HL-60 (cell line): Measurements from ENCODE around the gene NUP205.
A peak's percentile ranks its signal among the peaks of the same experiment; 100 is the strongest.

Experiments
- DNase-seq, 2 experiments: peaks; one replicate each; pipeline ENCODE4 v3.0.0-alpha.2; 2010 to 2020; ENCODE audit warnings: low read depth in 1 of 2, low spot score in 1 of 2
- H3K27ac ChIP-seq: fragments of 250-450 bp; sonication (Bioruptor Pico); replicated peaks from 2 replicates; pipeline ENCODE4 v1.5.1; 2020; ENCODE audit warnings: mild to moderate bottlenecking, moderate library complexity
- H3K27me3 ChIP-seq: fragments of 250-450 bp; sonication (Bioruptor Pico); 2 replicates; pipeline ENCODE4 v1.5.1; 2021; ENCODE audit warnings: mild to moderate bottlenecking, moderate library complexity; ENCODE audit not compliant: insufficient read depth, poor library complexity, severe bottlenecking
- H3K4me3 ChIP-seq: replicated peaks from 2 replicates; pipeline ENCODE4 v1.5.1; 2011; ENCODE audit warnings: mild to moderate bottlenecking, control low read depth, low read length; ENCODE audit not compliant: insufficient read depth
- GABPA ChIP-seq: IDR thresholded peaks from 2 replicates; pipeline ENCODE4 v1.6.1; 2012; ENCODE audit warnings: low read depth
- POLR2AphosphoS5 ChIP-seq: IDR thresholded peaks from 2 replicates; pipeline ENCODE4 v1.6.1; 2012; ENCODE audit warnings: low read depth
- SPI1 ChIP-seq: IDR thresholded peaks from 2 replicates; pipeline ENCODE4 v1.6.1; 2012; ENCODE audit warnings: low read depth, mild to moderate bottlenecking, borderline replicate concordance
- TF ChIP-seq, protein P1 (sequence below): IDR thresholded peaks from one replicate; pipeline ENCODE4 v1.5.1; 2011; ENCODE audit warnings: low read length, control low read depth, inconsistent platforms; ENCODE audit not compliant: insufficient read depth
- TF ChIP-seq, protein P2 (sequence below): IDR thresholded peaks from 2 replicates; pipeline ENCODE4 v1.6.1; 2012; ENCODE audit warnings: low read depth; ENCODE audit not compliant: insufficient replicate concordance

Gene NUP205

GRCh38 chr7:135682191-135682590, 124.5 kb downstream of the NUP205 start:
- Histone ChIP-seq H3K27ac (no peak overlapping the region), H3K4me3 (no peak overlapping the region), H3K27me3 (no peaks in the 10 kb centered on the region)
- TF ChIP-seq, protein P1, sequence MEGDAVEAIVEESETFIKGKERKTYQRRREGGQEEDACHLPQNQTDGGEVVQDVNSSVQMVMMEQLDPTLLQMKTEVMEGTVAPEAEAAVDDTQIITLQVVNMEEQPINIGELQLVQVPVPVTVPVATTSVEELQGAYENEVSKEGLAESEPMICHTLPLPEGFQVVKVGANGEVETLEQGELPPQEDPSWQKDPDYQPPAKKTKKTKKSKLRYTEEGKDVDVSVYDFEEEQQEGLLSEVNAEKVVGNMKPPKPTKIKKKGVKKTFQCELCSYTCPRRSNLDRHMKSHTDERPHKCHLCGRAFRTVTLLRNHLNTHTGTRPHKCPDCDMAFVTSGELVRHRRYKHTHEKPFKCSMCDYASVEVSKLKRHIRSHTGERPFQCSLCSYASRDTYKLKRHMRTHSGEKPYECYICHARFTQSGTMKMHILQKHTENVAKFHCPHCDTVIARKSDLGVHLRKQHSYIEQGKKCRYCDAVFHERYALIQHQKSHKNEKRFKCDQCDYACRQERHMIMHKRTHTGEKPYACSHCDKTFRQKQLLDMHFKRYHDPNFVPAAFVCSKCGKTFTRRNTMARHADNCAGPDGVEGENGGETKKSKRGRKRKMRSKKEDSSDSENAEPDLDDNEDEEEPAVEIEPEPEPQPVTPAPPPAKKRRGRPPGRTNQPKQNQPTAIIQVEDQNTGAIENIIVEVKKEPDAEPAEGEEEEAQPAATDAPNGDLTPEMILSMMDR, result no peak
- no peak for TF ChIP-seq SPI1
- TF ChIP-seq, protein P2, sequence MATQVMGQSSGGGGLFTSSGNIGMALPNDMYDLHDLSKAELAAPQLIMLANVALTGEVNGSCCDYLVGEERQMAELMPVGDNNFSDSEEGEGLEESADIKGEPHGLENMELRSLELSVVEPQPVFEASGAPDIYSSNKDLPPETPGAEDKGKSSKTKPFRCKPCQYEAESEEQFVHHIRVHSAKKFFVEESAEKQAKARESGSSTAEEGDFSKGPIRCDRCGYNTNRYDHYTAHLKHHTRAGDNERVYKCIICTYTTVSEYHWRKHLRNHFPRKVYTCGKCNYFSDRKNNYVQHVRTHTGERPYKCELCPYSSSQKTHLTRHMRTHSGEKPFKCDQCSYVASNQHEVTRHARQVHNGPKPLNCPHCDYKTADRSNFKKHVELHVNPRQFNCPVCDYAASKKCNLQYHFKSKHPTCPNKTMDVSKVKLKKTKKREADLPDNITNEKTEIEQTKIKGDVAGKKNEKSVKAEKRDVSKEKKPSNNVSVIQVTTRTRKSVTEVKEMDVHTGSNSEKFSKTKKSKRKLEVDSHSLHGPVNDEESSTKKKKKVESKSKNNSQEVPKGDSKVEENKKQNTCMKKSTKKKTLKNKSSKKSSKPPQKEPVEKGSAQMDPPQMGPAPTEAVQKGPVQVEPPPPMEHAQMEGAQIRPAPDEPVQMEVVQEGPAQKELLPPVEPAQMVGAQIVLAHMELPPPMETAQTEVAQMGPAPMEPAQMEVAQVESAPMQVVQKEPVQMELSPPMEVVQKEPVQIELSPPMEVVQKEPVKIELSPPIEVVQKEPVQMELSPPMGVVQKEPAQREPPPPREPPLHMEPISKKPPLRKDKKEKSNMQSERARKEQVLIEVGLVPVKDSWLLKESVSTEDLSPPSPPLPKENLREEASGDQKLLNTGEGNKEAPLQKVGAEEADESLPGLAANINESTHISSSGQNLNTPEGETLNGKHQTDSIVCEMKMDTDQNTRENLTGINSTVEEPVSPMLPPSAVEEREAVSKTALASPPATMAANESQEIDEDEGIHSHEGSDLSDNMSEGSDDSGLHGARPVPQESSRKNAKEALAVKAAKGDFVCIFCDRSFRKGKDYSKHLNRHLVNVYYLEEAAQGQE, result no peak
- TF ChIP-seq GABPA, result no peak
- no peak for TF ChIP-seq POLR2AphosphoS5
- no peak for DNase-seq

GRCh38 chr7:135683609-135684008, 125.9 kb downstream of the NUP205 start:
- no peaks in the 10 kb centered on the region for H3K27me3 ChIP-seq
- H3K27ac ChIP-seq, result no peak overlapping the region
- no peak for DNase-seq
- H3K4me3 ChIP-seq, result no peak overlapping the region
- TF ChIP-seq SPI1 (peak; percentile 67), POLR2AphosphoS5 (no peak)
- TF ChIP-seq, protein P2, result no peak

GRCh38 chr7:135684136-135684535, 126.4 kb downstream of the NUP205 start:
- DNase-seq, result no peak
- Histone ChIP-seq H3K27ac (no peak overlapping the region), H3K4me3 (no peak overlapping the region), H3K27me3 (no peaks in the 10 kb centered on the region)
- TF ChIP-seq GABPA, result no peak
- no peak for TF ChIP-seq POLR2AphosphoS5
- TF ChIP-seq, protein P1, result no peak
- TF ChIP-seq SPI1, result no peak
- TF ChIP-seq, protein P2, result no peak
